HepG2 (cell line): Measurements from ENCODE around the gene BABAM1. TPM values are rescaled to one million over a fixed set of nuclear protein-coding genes. Genes with fewer than 3 reads are reported as not detected.

Experiments used
- ATAC-seq: fragments of 200-7000 bp; cut with Tn5 transposase; 3 replicates; pipeline ENCODE4 v1.9.1; 2020; ENCODE audit warnings: mild to moderate bottlenecking, moderate library complexity
- BruUV-seq: library from RNA; stranded (reverse); fragments of 400-500 nt; replicated peaks from 2 replicates; lab custom pipeline; 2021; lab: Mats Ljungman, UMichigan
- CTCF ChIA-PET: fragments of 300-600 bp; formaldehyde crosslinking; extraction: SDS; loops from one replicate; lab custom pipeline; 2021; ENCODE audit warnings: low total read pairs, inconsistent platforms, low intra/inter-chr PET ratio; lab: Yijun Ruan, JAX
- POLR2A ChIA-PET: fragments of 350-600 bp; sonication (Branson Sonifier 250); formaldehyde crosslinking; loops from one replicate; lab custom pipeline; 2020; ENCODE audit warnings: antibody characterized with exemption, inconsistent platforms; lab: Yijun Ruan, JAX
- DNase-seq: peaks from one replicate; pipeline ENCODE4 v3.0.0-alpha.2; 2015; ENCODE audit warnings: low spot score
- FAIRE-seq: peaks from 3 replicates; lab custom pipeline; 2011; peaks lifted over from hg19 to GRCh38; lab: Jason Lieb, UNC
- H2AFZ ChIP-seq: one replicate; pipeline ENCODE4 v1.6.1; 2011; ENCODE audit warnings: low read length, inconsistent platforms
- H3K27ac ChIP-seq: fragments of 300-600 bp; 3 replicates; pipeline ENCODE4 v1.8.0; 2011; ENCODE audit warnings: mixed run types, mild to moderate bottlenecking, mixed read lengths, low read length, inconsistent platforms; ENCODE audit not compliant: insufficient read depth; ENCODE audit errors: extremely low read length
- H3K27me3 ChIP-seq, 2 experiments: fragments of 200-600 bp in 1 of 2; 2 replicates in 1 of 2; 3 replicates in 1 of 2; pipeline versions ENCODE4 v1.6.0 to v1.8.0; 2011; ENCODE audit warnings: low read length in 2 of 2, mild to moderate bottlenecking in 2 of 2, moderate library complexity in 2 of 2, inconsistent platforms in 1 of 2; ENCODE audit not compliant: insufficient read depth in 2 of 2, control insufficient read depth in 1 of 2
- H3K36me3 ChIP-seq, 2 experiments: fragments of 200-600 bp in 1 of 2; replicated peaks in 1 of 2; 2 replicates in 1 of 2; 3 replicates in 1 of 2; pipeline versions ENCODE4 v1.5.1 to v1.8.0; 2011; ENCODE audit warnings: low read length in 2 of 2, inconsistent platforms in 1 of 2; ENCODE audit not compliant: insufficient read depth in 2 of 2, control insufficient read depth in 1 of 2
- H3K4me1 ChIP-seq: 2 replicates; pipeline ENCODE4 v1.5.1; 2012; ENCODE audit warnings: low read length, inconsistent platforms; ENCODE audit not compliant: insufficient read depth
- H3K4me2 ChIP-seq: 2 replicates; pipeline ENCODE4 v1.6.0; 2011; ENCODE audit warnings: low read depth, low read length, inconsistent platforms
- H3K4me3 ChIP-seq, 3 experiments: fragments of 200-600 bp in 1 of 3; sonication (generic), shearing (Covaris generic) in 1 of 3; replicated peaks in 1 of 3; 2 replicates each; pipeline ENCODE4 v1.5.1; 2011 to 2016; ENCODE audit warnings: low read length in 3 of 3, inconsistent platforms in 2 of 3, low read depth in 2 of 3, mild to moderate bottlenecking in 2 of 3, control low read depth in 1 of 3, mixed read lengths in 1 of 3; ENCODE audit not compliant: insufficient read depth in 1 of 3
- H3K79me2 ChIP-seq: one replicate; pipeline ENCODE4 v1.6.1; 2011; ENCODE audit warnings: low read length, inconsistent platforms; ENCODE audit not compliant: insufficient read depth
- H3K9ac ChIP-seq: 2 replicates; pipeline ENCODE4 v1.6.0; 2011; ENCODE audit warnings: mild to moderate bottlenecking, low read depth, low read length, inconsistent platforms; ENCODE audit not compliant: insufficient read depth
- H3K9me3 ChIP-seq: 2 replicates; pipeline ENCODE4 v1.5.1; 2012; ENCODE audit warnings: mild to moderate bottlenecking, low read length
- H4K20me1 ChIP-seq: 2 replicates; pipeline ENCODE4 v1.6.0; 2011; ENCODE audit warnings: inconsistent platforms, mild to moderate bottlenecking, low read length, moderate library complexity; ENCODE audit not compliant: insufficient read depth
- ATAD3A ChIP-seq: sonication (generic); formaldehyde crosslinking; IDR thresholded peaks from 2 replicates; pipeline ENCODE4 v1.4.0; 2020; ENCODE audit warnings: missing genetic modification reagents
- CBX5 ChIP-seq: sonication (generic); formaldehyde crosslinking; IDR thresholded peaks from 2 replicates; pipeline ENCODE4 v1.4.0; 2020; ENCODE audit warnings: missing genetic modification reagents, borderline replicate concordance
- ETS1 ChIP-seq: sonication (generic); formaldehyde crosslinking; IDR thresholded peaks from 2 replicates; pipeline ENCODE4 v1.4.0; 2020; ENCODE audit warnings: missing genetic modification reagents
- ETV5 ChIP-seq: IDR thresholded peaks from 2 replicates; pipeline ENCODE4 v1.6.1; 2018; ENCODE audit warnings: missing biosample characterization, missing genetic modification reagents, inconsistent platforms, borderline replicate concordance
- GATAD2A ChIP-seq: IDR thresholded peaks from 2 replicates; pipeline ENCODE4 v1.6.1; 2016
- GLI4 ChIP-seq: sonication (generic); formaldehyde crosslinking; IDR thresholded peaks from 2 replicates; pipeline ENCODE4 v1.5.1; 2020; ENCODE audit warnings: missing genetic modification reagents, mild to moderate bottlenecking, moderate library complexity, borderline replicate concordance
- IKZF5 ChIP-seq: IDR thresholded peaks from 2 replicates; pipeline ENCODE4 v1.6.1; 2018; ENCODE audit warnings: missing genetic modification reagents, mild to moderate bottlenecking, missing compliant biosample characterization
- MAF1 ChIP-seq: sonication (generic); formaldehyde crosslinking; IDR thresholded peaks from 2 replicates; pipeline ENCODE4 v1.5.0; 2020; ENCODE audit warnings: missing genetic modification reagents, borderline replicate concordance
- NR1H2 ChIP-seq: sonication (generic); formaldehyde crosslinking; IDR thresholded peaks from 2 replicates; pipeline ENCODE4 v1.8.1; 2022; ENCODE audit warnings: low read depth, missing genetic modification reagents, borderline replicate concordance
- RFX3 ChIP-seq: IDR thresholded peaks from 2 replicates; pipeline ENCODE4 v1.6.1; 2016; ENCODE audit warnings: missing biosample characterization, missing genetic modification reagents
- YEATS2 ChIP-seq: sonication (generic); formaldehyde crosslinking; IDR thresholded peaks from 2 replicates; pipeline ENCODE4 v1.4.0; 2020; ENCODE audit warnings: missing genetic modification reagents, borderline replicate concordance
- ZBTB25 ChIP-seq: IDR thresholded peaks from 2 replicates; pipeline ENCODE4 v1.6.1; 2018; ENCODE audit warnings: missing genetic modification reagents
- ZFYVE20 ChIP-seq: sonication (generic); formaldehyde crosslinking; IDR thresholded peaks from 2 replicates; pipeline ENCODE4 v1.8.0; 2023; ENCODE audit warnings: low read depth, mild to moderate bottlenecking, moderate library complexity, missing genetic modification reagents, borderline replicate concordance
- ZNF713 ChIP-seq: sonication (generic); formaldehyde crosslinking; IDR thresholded peaks from 2 replicates; pipeline ENCODE4 v1.4.0; 2020; ENCODE audit warnings: mild to moderate bottlenecking, missing genetic modification reagents
- WGBS: methylation state at CpG from one replicate; pipeline ENCODE4 v1.1.6; 2017; ENCODE audit warnings: low lambda C conversion rate; 5-methylcytosine and 5-hydroxymethylcytosine counted together
- in situ Hi-C: cut with HindIII; loops from 2 replicates; pipeline ENCODE4 v1.10.0; 2017; ENCODE audit warnings: low pct_unique_long_range_greater_than_20kb; ENCODE audit not compliant: extremely low pct_ligation_motif_present
- intact Hi-C: fragments of 100-400 bp; cut with micrococcal nuclease; formaldehyde crosslinking; loops from one replicate; pipeline ENCODE4 v1.10.0; 2022; ENCODE audit not compliant: unreplicated experiment
- polyA plus RNA-seq, 8 experiments: library from polyadenylated mRNA; depleted of rRNA in 3 of 8; stranded (reverse) in 7 of 8; unstranded in 1 of 8; fragments of >200 nt; fragmentation: Illumina TruSeq in 4 of 8; extraction: Trizol in 4 of 8; gene quantifications; 2 replicates each; pipeline versions ENCODE4 v1.2.1 to v1.2.3, GENCODE V29; 2011 to 2016; ENCODE audit warnings: low read depth in 4 of 8, missing spikeins in 1 of 8, mixed read lengths in 1 of 8; ENCODE audit not compliant: insufficient read depth in 1 of 8
- total RNA-seq, 5 experiments: library from RNA; depleted of rRNA; stranded (reverse); fragments of >200 nt; fragmentation: Illumina TruSeq; extraction: Trizol; gene quantifications; 2 replicates each; pipeline ENCODE4 v1.2.3, GENCODE V29; 2016; ENCODE audit warnings: low read depth in 1 of 5
- TF ChIP-seq, protein P1 (sequence below): sonication (generic); formaldehyde crosslinking; IDR thresholded peaks from 2 replicates; pipeline ENCODE4 v1.5.0; 2020; ENCODE audit warnings: missing genetic modification reagents
- TF ChIP-seq, protein P2 (sequence below): sonication (generic); formaldehyde crosslinking; IDR thresholded peaks from 2 replicates; pipeline ENCODE4 v1.4.0; 2020; ENCODE audit warnings: missing genetic modification reagents

BABAM1 gene
- total and polyA plus RNA-seq, 2 of the 13 experiments (the other 11 are each of a cell fraction or from before 2014, with no cell fraction given), result 70.0 to 82.0 TPM

DNA sequence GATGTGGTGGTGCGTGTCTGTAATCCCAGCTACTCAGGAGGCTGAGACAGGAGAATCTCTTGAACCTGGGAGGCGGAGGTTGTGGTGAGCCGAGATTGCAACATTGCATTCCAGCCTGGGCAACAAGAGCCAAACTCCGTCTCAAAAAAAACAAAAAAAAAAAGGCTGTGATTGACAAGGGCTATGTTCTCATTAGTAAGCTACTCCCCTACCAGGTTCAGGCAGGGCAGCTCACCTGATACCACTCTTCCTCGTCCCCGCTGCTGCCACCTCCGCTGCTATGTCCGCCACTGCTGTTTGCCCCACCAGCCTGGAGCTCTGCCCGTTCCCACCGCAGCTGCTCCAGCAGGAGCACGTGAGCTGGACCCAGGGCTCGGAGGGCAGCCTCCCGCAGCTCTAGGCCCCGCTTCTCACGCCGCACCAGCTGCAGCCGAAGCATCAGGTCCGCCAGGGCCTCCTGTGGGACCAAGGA is 12.1 kb upstream of the BABAM1 start:
- BruUV-seq, result no TSS peak
- Histone ChIP-seq H3K36me3 (no peaks in the 10 kb centered on the region), H3K27me3 (no peaks in the 10 kb centered on the region), H3K9me3 (no peaks in the 10 kb centered on the region), H3K9ac (no peak overlapping the region), H2AFZ (peak overlapping the region; percentile 32), H3K4me1 (peaks cover 33% of the 10 kb centered on the region), H3K79me2 (no peaks in the 10 kb centered on the region), H3K27ac (peak overlapping the region; percentile 24), H3K4me3 (peak overlapping the region in 1 of 3 experiments; percentile 54; a peak in 2 of 6 replicates), H4K20me1 (no peaks in the 10 kb centered on the region), H3K4me2 (peak overlapping the region; percentile 56)
- in situ Hi-C loops, result no loop called here
- POLR2A ChIA-PET, result interaction anchor here (0.8 to 2.2 kb wide), 15 partner anchors 9 to 150 kb away, joined by 3 to 28 read pairs (median 4); partner anchors contain the start of genes ABHD8, BABAM1, BST2 and DDA1
- DNase-seq (peak; percentile 75), ATAC-seq (peak; percentile 92), FAIRE-seq (peak; percentile 71)
- intact Hi-C loops, result no loop called here
- CTCF ChIA-PET, result no interaction called here
- 7% methylated on average over 11 of the region's 18 CpGs for WGBS
- peak; percentile 60; the same call in 1 of the 2 replicates for TF ChIP-seq CBX5 (CRISPR knock-in tag)
- TF ChIP-seq ETV5 (CRISPR knock-in tag), result no peak
- TF ChIP-seq NR1H2, result no peak
- TF ChIP-seq RFX3 (CRISPR knock-in tag), result no peak
- TF ChIP-seq IKZF5 (CRISPR knock-in tag), result 0 out of 2 replicates have a peak, but pooled peaks have one; percentile 40
- TF ChIP-seq ZNF713 (CRISPR knock-in tag), result no peak
- TF ChIP-seq, protein P1, sequence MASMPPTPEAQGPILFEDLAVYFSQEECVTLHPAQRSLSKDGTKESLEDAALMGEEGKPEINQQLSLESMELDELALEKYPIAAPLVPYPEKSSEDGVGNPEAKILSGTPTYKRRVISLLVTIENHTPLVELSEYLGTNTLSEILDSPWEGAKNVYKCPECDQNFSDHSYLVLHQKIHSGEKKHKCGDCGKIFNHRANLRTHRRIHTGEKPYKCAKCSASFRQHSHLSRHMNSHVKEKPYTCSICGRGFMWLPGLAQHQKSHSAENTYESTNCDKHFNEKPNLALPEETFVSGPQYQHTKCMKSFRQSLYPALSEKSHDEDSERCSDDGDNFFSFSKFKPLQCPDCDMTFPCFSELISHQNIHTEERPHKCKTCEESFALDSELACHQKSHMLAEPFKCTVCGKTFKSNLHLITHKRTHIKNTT (CRISPR knock-in tag), result no peak
- TF ChIP-seq ATAD3A, result no peak
- no peak for TF ChIP-seq MAF1 (CRISPR knock-in tag)
- 0 out of 2 replicates have a peak, but pooled peaks have one; percentile 59 for TF ChIP-seq ZBTB25 (CRISPR knock-in tag)
- peak; percentile 56 for TF ChIP-seq GATAD2A (CRISPR knock-in tag)
- 0 out of 2 replicates have a peak, but pooled peaks have one; percentile 32 for TF ChIP-seq YEATS2
- TF ChIP-seq, protein P2, sequence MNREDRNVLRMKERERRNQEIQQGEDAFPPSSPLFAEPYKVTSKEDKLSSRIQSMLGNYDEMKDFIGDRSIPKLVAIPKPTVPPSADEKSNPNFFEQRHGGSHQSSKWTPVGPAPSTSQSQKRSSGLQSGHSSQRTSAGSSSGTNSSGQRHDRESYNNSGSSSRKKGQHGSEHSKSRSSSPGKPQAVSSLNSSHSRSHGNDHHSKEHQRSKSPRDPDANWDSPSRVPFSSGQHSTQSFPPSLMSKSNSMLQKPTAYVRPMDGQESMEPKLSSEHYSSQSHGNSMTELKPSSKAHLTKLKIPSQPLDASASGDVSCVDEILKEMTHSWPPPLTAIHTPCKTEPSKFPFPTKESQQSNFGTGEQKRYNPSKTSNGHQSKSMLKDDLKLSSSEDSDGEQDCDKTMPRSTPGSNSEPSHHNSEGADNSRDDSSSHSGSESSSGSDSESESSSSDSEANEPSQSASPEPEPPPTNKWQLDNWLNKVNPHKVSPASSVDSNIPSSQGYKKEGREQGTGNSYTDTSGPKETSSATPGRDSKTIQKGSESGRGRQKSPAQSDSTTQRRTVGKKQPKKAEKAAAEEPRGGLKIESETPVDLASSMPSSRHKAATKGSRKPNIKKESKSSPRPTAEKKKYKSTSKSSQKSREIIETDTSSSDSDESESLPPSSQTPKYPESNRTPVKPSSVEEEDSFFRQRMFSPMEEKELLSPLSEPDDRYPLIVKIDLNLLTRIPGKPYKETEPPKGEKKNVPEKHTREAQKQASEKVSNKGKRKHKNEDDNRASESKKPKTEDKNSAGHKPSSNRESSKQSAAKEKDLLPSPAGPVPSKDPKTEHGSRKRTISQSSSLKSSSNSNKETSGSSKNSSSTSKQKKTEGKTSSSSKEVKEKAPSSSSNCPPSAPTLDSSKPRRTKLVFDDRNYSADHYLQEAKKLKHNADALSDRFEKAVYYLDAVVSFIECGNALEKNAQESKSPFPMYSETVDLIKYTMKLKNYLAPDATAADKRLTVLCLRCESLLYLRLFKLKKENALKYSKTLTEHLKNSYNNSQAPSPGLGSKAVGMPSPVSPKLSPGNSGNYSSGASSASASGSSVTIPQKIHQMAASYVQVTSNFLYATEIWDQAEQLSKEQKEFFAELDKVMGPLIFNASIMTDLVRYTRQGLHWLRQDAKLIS, result no peak
- 0 out of 2 replicates have a peak, but pooled peaks have one; percentile 34 for TF ChIP-seq ZFYVE20 (CRISPR knock-in tag)
- TF ChIP-seq ETS1 (CRISPR knock-in tag), result no peak
- no peak for TF ChIP-seq GLI4 (CRISPR knock-in tag)
